Subcutaneous abdominal adipose tissue (tissue), 5 donors: ENCODE results near the gene CHD5.

Source experiments
- H3K27ac ChIP-seq: one replicate; pipeline ENCODE4 v1.7.0; 2013; ENCODE audit warnings: low read depth, mild to moderate bottlenecking, inconsistent platforms, low read length, moderate library complexity
- H3K27me3 ChIP-seq, 5 donors: one replicate each; pipeline ENCODE4 v1.7.0; 2013; ENCODE audit warnings: low read length in 5 of 5, inconsistent platforms in 1 of 5; ENCODE audit not compliant: control insufficient read depth in 5 of 5, insufficient read depth in 4 of 5
- H3K36me3 ChIP-seq, 5 donors: one replicate each; pipeline ENCODE4 v1.7.0; 2013; ENCODE audit warnings: low read length in 5 of 5; ENCODE audit not compliant: control insufficient read depth in 5 of 5, insufficient read depth in 5 of 5
- H3K4me1 ChIP-seq, 5 donors: one replicate each; pipeline ENCODE4 v1.7.0; 2013; ENCODE audit warnings: low read length in 5 of 5, mild to moderate bottlenecking in 3 of 5, moderate library complexity in 1 of 5; ENCODE audit not compliant: control insufficient read depth in 5 of 5, insufficient read depth in 5 of 5
- H3K4me3 ChIP-seq, 5 donors: one replicate each; pipeline ENCODE4 v1.7.0; 2013; ENCODE audit warnings: low read length in 5 of 5, low read depth in 1 of 5
- H3K9ac ChIP-seq, 5 donors: one replicate each; pipeline ENCODE4 v1.7.0; 2013; ENCODE audit warnings: low read length in 5 of 5, mild to moderate bottlenecking in 4 of 5, moderate library complexity in 3 of 5
- H3K9me3 ChIP-seq, 5 donors: one replicate each; pipeline ENCODE4 v1.7.0; 2013; ENCODE audit warnings: low read length in 5 of 5; ENCODE audit not compliant: control insufficient read depth in 5 of 5
- donor health status: healthy.
- donor health status: healthy.
- donor health status: healthy.
- donor health status: healthy.
- donor health status: healthy.

Gene CHD5

DNA sequence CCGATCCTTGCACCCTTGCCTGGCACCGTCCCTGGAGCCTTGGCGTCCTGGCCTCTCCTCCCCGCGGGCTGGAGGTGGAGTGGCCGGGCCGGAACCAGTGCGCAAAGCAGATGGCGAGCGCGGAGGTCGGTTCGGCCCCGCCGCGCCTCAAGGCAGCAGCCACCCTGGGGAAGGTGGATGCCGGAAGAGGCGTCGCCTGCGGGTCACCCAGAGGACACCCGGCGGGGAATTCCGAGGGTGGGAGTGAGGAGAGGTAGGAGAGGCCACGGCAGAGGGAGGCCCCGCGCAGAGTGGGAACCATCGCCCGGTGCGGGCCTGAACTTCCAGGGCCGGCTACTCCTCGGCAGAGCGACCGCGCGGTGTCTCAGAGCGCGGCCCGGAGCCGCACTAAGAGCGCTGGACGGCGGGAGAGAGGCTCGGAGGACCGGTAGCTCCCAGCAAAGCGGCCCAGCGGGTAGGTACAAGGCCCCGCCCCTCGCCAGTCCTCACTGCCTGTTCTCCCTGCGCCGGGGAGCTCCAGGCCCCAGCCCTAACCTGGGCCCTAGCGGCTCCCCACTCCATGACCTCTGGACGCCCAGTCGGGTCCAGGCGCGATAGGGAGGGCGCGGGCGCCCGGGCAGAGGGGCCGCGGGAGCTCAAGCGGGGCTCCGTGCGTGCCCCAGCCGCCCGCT lies 25.9 kb upstream of the CHD5 start, which contains the start of gene RNF207:
Gene RNF207 (plus strand): TSS at position 271 of the 671 bp plus-strand sequence. CDS start 417 bp downstream, outside the sequence.
- H3K4me3 ChIP-seq = peak within 1 kb of the TSS; percentile 47 to 69 (median 58)
- H3K36me3 ChIP-seq = no peaks in the 10 kb centered on the region
- peaks cover 0 to 10% (median 5%) of the 10 kb centered on the region in 5 donors for H3K27me3 ChIP-seq
- peaks cover 2 to 47% (median 37%) of the 10 kb centered on the region in 5 donors for H3K4me1 ChIP-seq
- H3K9me3 ChIP-seq = no peaks in the 10 kb centered on the region
- no peak within 1 kb of the TSS for H3K27ac ChIP-seq
- peak within 1 kb of the TSS in 3 of 5 donors; percentile 45 to 66 (median 64) for H3K9ac ChIP-seq

- Histone ChIP-seq H3K36me3 (peaks cover 0 to 3% (median under 1%) of the 10 kb centered on the region in 5 donors), H3K9ac (no peak overlapping the region), H3K9me3 (no peaks in the 10 kb centered on the region), H3K4me1 (peaks cover 15 to 53% (median 46%) of the 10 kb centered on the region in 5 donors), H3K4me3 (no peak overlapping the region), H3K27me3 (peaks cover 0 to 6% (median 3%) of the 10 kb centered on the region in 5 donors), H3K27ac (no peak overlapping the region)
Observed at GRCh38 chr1:6202256-6202655, 22.1 kb upstream of the CHD5 start.

- no peaks in the 10 kb centered on the region for H3K27me3 ChIP-seq
- H3K4me3 ChIP-seq = peak overlapping the region; percentile 79 to 96 (median 86)
- H3K27ac ChIP-seq = peak overlapping the region; percentile 70
- H3K36me3 ChIP-seq = peaks cover 6 to 16% (median 13%) of the 10 kb centered on the region in 5 donors
- peaks cover 15 to 38% (median 33%) of the 10 kb centered on the region in 5 donors for H3K4me1 ChIP-seq
- H3K9me3 ChIP-seq = no peaks in the 10 kb centered on the region
- H3K9ac ChIP-seq = peak overlapping the region in 4 of 5 donors; percentile 61 to 99 (median 96)
Observed at GRCh38 chr1:6200188-6200809, 20.2 kb upstream of the CHD5 start.

- Histone ChIP-seq H3K9me3 (no peaks in the 10 kb centered on the region), H3K27me3 (no peaks in the 10 kb centered on the region), H3K4me3 (peak within 1 kb of the TSS; percentile 82 to 96 (median 91)), H3K9ac (peak within 1 kb of the TSS; percentile 87 to 99 (median 95)), H3K27ac (peak within 1 kb of the TSS; percentile 70), H3K36me3 (peaks cover 6 to 18% (median 16%) of the 10 kb centered on the region in 5 donors), H3K4me1 (peaks cover 15 to 31% (median 27%) of the 10 kb centered on the region in 5 donors)
Observed at GRCh38 chr1:6199298-6200187, 19.4 kb upstream of the CHD5 start, which contains the start of gene RPL22. Gene RPL22, minus strand, starts transcription at chr1:6199595. Its CDS starts 22 bp downstream, at chr1:6199573.

GRCh38 chr1:6198646-6199297 lies 18.7 kb upstream of the CHD5 start:
- Histone ChIP-seq H3K27ac (peak overlapping the region; percentile 70), H3K4me3 (peak overlapping the region; percentile 82 to 96 (median 91)), H3K9ac (peak overlapping the region; percentile 87 to 99 (median 95)), H3K27me3 (no peaks in the 10 kb centered on the region), H3K36me3 (peaks cover 6 to 25% (median 23%) of the 10 kb centered on the region in 5 donors), H3K9me3 (no peaks in the 10 kb centered on the region), H3K4me1 (peaks cover 15 to 30% (median 27%) of the 10 kb centered on the region in 5 donors)

GRCh38 chr1:6197746-6198427 lies 17.8 kb upstream of the CHD5 start:
- H3K4me1 ChIP-seq = peaks cover 15 to 30% (median 27%) of the 10 kb centered on the region in 5 donors
- peak overlapping the region; percentile 79 to 99 (median 95) for H3K9ac ChIP-seq

DNA sequence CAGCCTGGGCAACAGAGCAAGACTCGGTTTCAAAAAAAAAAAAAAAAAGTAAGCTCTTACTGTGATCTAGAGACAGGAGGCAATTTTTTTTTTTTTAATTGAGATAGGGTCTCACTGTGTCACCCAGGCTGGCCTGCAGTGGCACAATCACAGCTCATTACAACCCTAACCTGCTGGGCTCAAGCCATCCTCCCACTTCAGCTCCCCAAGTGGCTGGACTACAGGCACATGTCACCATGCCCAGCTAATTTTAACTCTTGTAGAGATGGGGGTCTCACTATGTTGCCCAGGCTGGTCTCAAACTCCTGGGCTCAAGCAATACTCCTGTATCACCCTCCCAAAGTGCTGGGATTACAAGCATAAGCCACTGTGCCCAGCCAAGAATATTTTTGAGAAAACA lies 11.8 kb upstream of the CHD5 start:
- peaks cover 6 to 84% (median 66%) of the 10 kb centered on the region in 5 donors for H3K36me3 ChIP-seq
- H3K9ac ChIP-seq = no peak overlapping the region
- no peaks in the 10 kb centered on the region for H3K27me3 ChIP-seq
- H3K27ac ChIP-seq = no peak overlapping the region
- no peak overlapping the region for H3K4me3 ChIP-seq
- no peaks in the 10 kb centered on the region for H3K4me1 ChIP-seq
- no peaks in the 10 kb centered on the region for H3K9me3 ChIP-seq

More at GRCh38 chr1:6197746-6198427, 17.8 kb upstream of the CHD5 start:
- Histone ChIP-seq H3K9me3 (no peaks in the 10 kb centered on the region), H3K4me3 (peak overlapping the region; percentile 82 to 96 (median 91)), H3K27ac (no peak overlapping the region), H3K27me3 (no peaks in the 10 kb centered on the region), H3K36me3 (peaks cover 6 to 34% (median 28%) of the 10 kb centered on the region in 5 donors)

GRCh38 chr1:6188466-6188865 lies 8.3 kb upstream of the CHD5 start:
- Histone ChIP-seq H3K4me1 (peaks cover 0 to 8% (median 6%) of the 10 kb centered on the region in 5 donors), H3K4me3 (no peak overlapping the region), H3K9ac (no peak overlapping the region), H3K27ac (no peak overlapping the region), H3K36me3 (peaks cover 4 to 83% (median 59%) of the 10 kb centered on the region in 5 donors), H3K27me3 (no peaks in the 10 kb centered on the region), H3K9me3 (no peaks in the 10 kb centered on the region)
